Right hindlimb (tissue), 1 donor: ENCODE data around the gene MPV17.
A peak's percentile ranks its signal among the peaks of the same experiment; 100 is the strongest.

Experiments used
- DNase-seq: peaks from one replicate; pipeline ENCODE4 v3.0.0-alpha.2; 2018

MPV17 gene

GRCh38 chr2:27263287-27264252 lies 59.3 kb downstream of the MPV17 start:
- DNase-seq: no peak

GRCh38 chr2:27262379-27263286 lies 60.3 kb downstream of the MPV17 start, which contains the start of gene SLC30A3:
SLC30A3 (minus strand) TSS chr2:27263047; CDS start chr2:27262906, 141 bp downstream.
- DNase-seq: peak; percentile 59

GRCh38 chr2:27261926-27262298 lies 61.0 kb downstream of the MPV17 start:
- DNase-seq: no peak

GRCh38 chr2:27261241-27261925 lies 61.5 kb downstream of the MPV17 start:
- no peak for DNase-seq
